GM12878 (cell line): Measurements from ENCODE around the gene PAGE2. TPM values are rescaled to one million over a fixed set of nuclear protein-coding genes. Genes with fewer than 3 reads are reported as not detected.

ENCODE experiments used
- ATAC-seq: fragments of 200-7000 bp; cut with Tn5 transposase; 3 replicates; pipeline ENCODE4 v1.9.1; 2020; ENCODE audit warnings: mild to moderate bottlenecking, moderate library complexity
- BruUV-seq: library from RNA; stranded (reverse); fragments of 400-500 nt; replicated peaks from 2 replicates; lab custom pipeline; 2021; lab: Mats Ljungman, UMichigan
- CTCF ChIA-PET: fragments of 300-600 bp; sonication (Branson Sonifier 250); formaldehyde crosslinking; extraction: SDS; loops from one replicate; lab custom pipeline; 2021; ENCODE audit warnings: inconsistent platforms; lab: Yijun Ruan, JAX
- POLR2A ChIA-PET: fragments of 350-600 bp; formaldehyde crosslinking; extraction: SDS; loops from one replicate; lab custom pipeline; 2021; ENCODE audit warnings: inconsistent platforms; lab: Charles Lee
- RAD21 ChIA-PET: fragments of 300-600 bp; sonication (Branson Sonifier 250); formaldehyde crosslinking; loops from one replicate; lab custom pipeline; 2023; ENCODE audit warnings: antibody characterized with exemption; ENCODE audit not compliant: unreplicated experiment; lab: Charles Lee
- SMC1A ChIA-PET: fragments of 300-600 bp; sonication (Branson Sonifier 250); formaldehyde crosslinking; loops from one replicate; lab custom pipeline; 2023; ENCODE audit not compliant: unreplicated experiment, uncharacterized antibody; lab: Charles Lee
- DNase-seq: peaks from one replicate; pipeline ENCODE4 v3.0.0-alpha.2; 2011; ENCODE audit warnings: low read depth, low spot score
- FAIRE-seq: peaks from 3 replicates; lab custom pipeline; 2011; peaks lifted over from hg19 to GRCh38; lab: Jason Lieb, UNC
- H2AFZ ChIP-seq: 2 replicates; pipeline ENCODE4 v1.6.0; 2011; ENCODE audit warnings: low read depth, low read length, control low read depth; ENCODE audit not compliant: control insufficient read depth
- H3K27ac ChIP-seq: 2 replicates; pipeline ENCODE4 v1.5.1; 2011; ENCODE audit warnings: control low read depth; ENCODE audit not compliant: control insufficient read depth, insufficient read depth
- H3K27me3 ChIP-seq, 2 experiments: replicated peaks in 1 of 2; 2 replicates each; pipeline versions ENCODE4 v1.6.0 to v1.6.1; 2011; ENCODE audit warnings: low read length in 1 of 2; ENCODE audit not compliant: control insufficient read depth in 2 of 2, insufficient read depth in 2 of 2
- H3K36me3 ChIP-seq, 2 experiments: 2 replicates each; pipeline ENCODE4 v1.5.1; 2011; ENCODE audit warnings: low read length in 1 of 2; ENCODE audit not compliant: control insufficient read depth in 2 of 2, insufficient read depth in 2 of 2
- H3K4me1 ChIP-seq: 2 replicates; pipeline ENCODE4 v1.6.1; 2011; ENCODE audit warnings: mild to moderate bottlenecking, low read length, moderate library complexity, mixed read lengths; ENCODE audit not compliant: control insufficient read depth, insufficient read depth
- H3K4me2 ChIP-seq: 2 replicates; pipeline ENCODE4 v1.6.0; 2011; ENCODE audit warnings: control low read depth; ENCODE audit not compliant: control insufficient read depth, insufficient read depth
- H3K4me3 ChIP-seq: fragments of 200-600 bp; sonication (generic); 2 replicates; pipeline ENCODE4 v1.5.1; 2016
- H3K79me2 ChIP-seq: 2 replicates; pipeline ENCODE4 v1.6.0; 2011; ENCODE audit warnings: low read length; ENCODE audit not compliant: control insufficient read depth, insufficient read depth
- H3K9ac ChIP-seq: 2 replicates; pipeline ENCODE4 v1.8.0; 2011; ENCODE audit warnings: low read length, control low read depth, mixed read lengths; ENCODE audit not compliant: control insufficient read depth, insufficient read depth
- H3K9me3 ChIP-seq: replicated peaks from 3 replicates; pipeline ENCODE4 v1.5.1; 2011; ENCODE audit warnings: mild to moderate bottlenecking, low read length; ENCODE audit not compliant: control insufficient read depth, insufficient read depth
- H4K20me1 ChIP-seq: 2 replicates; pipeline ENCODE4 v1.6.0; 2011; ENCODE audit not compliant: control insufficient read depth, insufficient read depth
- ASH2L ChIP-seq: fragments of 300-600, 200-600 bp; sonication (generic); IDR thresholded peaks from 2 replicates; pipeline ENCODE4 v1.6.1; 2017; ENCODE audit warnings: low read depth, mild to moderate bottlenecking, borderline replicate concordance
- KLF5 ChIP-seq: fragments of 450-650 bp; IDR thresholded peaks from 2 replicates; pipeline ENCODE4 v1.6.1; 2014; ENCODE audit warnings: mild to moderate bottlenecking; ENCODE audit not compliant: partially characterized antibody
- NFYA ChIP-seq: IDR thresholded peaks from 2 replicates; pipeline ENCODE4 v1.6.1; 2011; ENCODE audit warnings: low read depth, mild to moderate bottlenecking, low read length, improper control_type of control experiment, borderline replicate concordance
- RELA ChIP-seq: fragments of 450-650 bp; IDR thresholded peaks from 2 replicates; pipeline ENCODE4 v1.8.0; 2014; ENCODE audit warnings: borderline replicate concordance; ENCODE audit not compliant: partially characterized antibody
- RFX5 ChIP-seq: IDR thresholded peaks from 2 replicates; pipeline ENCODE4 v1.6.1; 2011; ENCODE audit warnings: low read depth, low read length, improper control_type of control experiment
- TARDBP ChIP-seq: IDR thresholded peaks from 2 replicates; pipeline ENCODE4 v1.6.1; 2016; ENCODE audit warnings: borderline replicate concordance
- ZNF24 ChIP-seq: fragments of 450-650 bp; IDR thresholded peaks from 2 replicates; pipeline ENCODE4 v1.6.1; 2017; ENCODE audit warnings: antibody characterized with exemption, mild to moderate bottlenecking
- in situ Hi-C: fragments of 300-500 bp; cut with MboI; formaldehyde crosslinking; loops from 9 replicates; pipeline ENCODE4 v1.14.3; 2018; ENCODE audit warnings: mixed read lengths
- intact Hi-C: fragments of 100-400 bp; cut with micrococcal nuclease; formaldehyde crosslinking; loops from one replicate; pipeline ENCODE4 v1.14.2; 2022; ENCODE audit not compliant: unreplicated experiment
- polyA plus RNA-seq, 11 experiments: library from polyadenylated mRNA; depleted of rRNA in 4 of 11; unstranded in 6 of 11; stranded (reverse) in 5 of 11; fragments of >200 nt; fragmentation: Nextera tagmentation in 4 of 11; fragmentation: Illumina TruSeq in 1 of 11; extraction: Ambion mirVana in 4 of 11; extraction: Trizol in 1 of 11; gene quantifications; 1 replicate in 1 of 11; 2 replicates in 10 of 11; pipeline versions ENCODE4 v1.2.1 to v1.2.3, GENCODE V29; 2011 to 2016; ENCODE audit warnings: inconsistent platforms in 2 of 11, missing spikeins in 2 of 11, low read depth in 1 of 11
- total RNA-seq, 4 experiments: library from RNA; depleted of rRNA in 3 of 4; stranded (reverse); fragments of >200 nt in 3 of 4; fragmentation: Illumina TruSeq in 1 of 4; extraction: Trizol in 1 of 4; gene quantifications; 2 replicates each; pipeline versions ENCODE4 v1.2.1 to v1.2.3, GENCODE V29; 2013 to 2021
- TF ChIP-seq, protein P1 (sequence below): fragments of 450-650 bp; IDR thresholded peaks from 2 replicates; pipeline ENCODE4 v1.6.1; 2017; ENCODE audit warnings: antibody characterized with exemption, mild to moderate bottlenecking, moderate library complexity

The PAGE2 gene
- total and polyA plus RNA-seq, 10 of the 15 experiments (the other 5 are each of a cell fraction or from before 2014, with no cell fraction given), result 0.81 TPM; not detected in 9

DNA sequence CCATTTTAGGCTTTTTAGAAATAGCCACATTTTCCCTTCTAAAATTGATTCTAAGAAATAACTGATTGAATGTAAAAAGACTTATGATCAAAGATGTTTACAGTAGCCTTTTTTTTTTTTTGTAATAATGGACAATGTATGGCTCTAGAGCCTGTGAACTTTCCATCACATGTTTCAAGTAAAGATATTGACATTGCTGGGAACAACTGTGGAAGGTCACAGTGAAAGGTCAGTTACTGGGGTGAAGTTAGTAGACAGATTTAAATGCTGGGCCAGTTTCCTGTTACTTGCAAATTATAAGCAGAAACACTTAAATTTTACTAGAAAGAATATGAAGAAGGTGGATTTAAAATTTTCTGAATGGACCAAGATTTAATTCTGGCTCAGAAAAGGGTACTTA is 18.4 kb downstream of the PAGE2 start:
- FAIRE-seq (no peak), DNase-seq (no peak), ATAC-seq (no peak)
- no peaks in the 10 kb centered on the region for H4K20me1 ChIP-seq
- no peaks in the 10 kb centered on the region for H3K4me1 ChIP-seq
- no TSS peak for BruUV-seq
- H3K79me2 ChIP-seq, result no peaks in the 10 kb centered on the region
- intact Hi-C loops (no loop called here), in situ Hi-C loops (no loop called here)
- ChIA-PET CTCF (no interaction called here), RAD21 (no interaction called here), SMC1A (no interaction called here), POLR2A (no interaction called here)
- no peaks in the 10 kb centered on the region for H3K27me3 ChIP-seq
- no peak overlapping the region for H3K9ac ChIP-seq
- H2AFZ ChIP-seq, result no peak overlapping the region
- H3K4me3 ChIP-seq, result no peak overlapping the region
- H3K4me2 ChIP-seq, result no peak overlapping the region
- H3K27ac ChIP-seq, result no peak overlapping the region
- TF ChIP-seq KLF5, result no peak
- TF ChIP-seq TARDBP, result no peak
- no peak for TF ChIP-seq NFYA
- TF ChIP-seq, protein P1, sequence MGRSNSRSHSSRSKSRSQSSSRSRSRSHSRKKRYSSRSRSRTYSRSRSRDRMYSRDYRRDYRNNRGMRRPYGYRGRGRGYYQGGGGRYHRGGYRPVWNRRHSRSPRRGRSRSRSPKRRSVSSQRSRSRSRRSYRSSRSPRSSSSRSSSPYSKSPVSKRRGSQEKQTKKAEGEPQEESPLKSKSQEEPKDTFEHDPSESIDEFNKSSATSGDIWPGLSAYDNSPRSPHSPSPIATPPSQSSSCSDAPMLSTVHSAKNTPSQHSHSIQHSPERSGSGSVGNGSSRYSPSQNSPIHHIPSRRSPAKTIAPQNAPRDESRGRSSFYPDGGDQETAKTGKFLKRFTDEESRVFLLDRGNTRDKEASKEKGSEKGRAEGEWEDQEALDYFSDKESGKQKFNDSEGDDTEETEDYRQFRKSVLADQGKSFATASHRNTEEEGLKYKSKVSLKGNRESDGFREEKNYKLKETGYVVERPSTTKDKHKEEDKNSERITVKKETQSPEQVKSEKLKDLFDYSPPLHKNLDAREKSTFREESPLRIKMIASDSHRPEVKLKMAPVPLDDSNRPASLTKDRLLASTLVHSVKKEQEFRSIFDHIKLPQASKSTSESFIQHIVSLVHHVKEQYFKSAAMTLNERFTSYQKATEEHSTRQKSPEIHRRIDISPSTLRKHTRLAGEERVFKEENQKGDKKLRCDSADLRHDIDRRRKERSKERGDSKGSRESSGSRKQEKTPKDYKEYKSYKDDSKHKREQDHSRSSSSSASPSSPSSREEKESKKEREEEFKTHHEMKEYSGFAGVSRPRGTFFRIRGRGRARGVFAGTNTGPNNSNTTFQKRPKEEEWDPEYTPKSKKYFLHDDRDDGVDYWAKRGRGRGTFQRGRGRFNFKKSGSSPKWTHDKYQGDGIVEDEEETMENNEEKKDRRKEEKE, result no peak
- no peak for TF ChIP-seq RFX5
- TF ChIP-seq RELA, result no peak
- no peak for TF ChIP-seq ASH2L
- TF ChIP-seq ZNF24, result no peak
- no peaks in the 10 kb centered on the region for H3K36me3 ChIP-seq
- no peaks in the 10 kb centered on the region for H3K9me3 ChIP-seq
